NCI-H2029 (cell line): ENCODE data around the gene FBXL5.

Experiments used
- DNase-seq: peaks from one replicate; lab custom pipeline; 2025; lab: John Stamatoyannopoulos, UW

Gene FBXL5

DNA sequence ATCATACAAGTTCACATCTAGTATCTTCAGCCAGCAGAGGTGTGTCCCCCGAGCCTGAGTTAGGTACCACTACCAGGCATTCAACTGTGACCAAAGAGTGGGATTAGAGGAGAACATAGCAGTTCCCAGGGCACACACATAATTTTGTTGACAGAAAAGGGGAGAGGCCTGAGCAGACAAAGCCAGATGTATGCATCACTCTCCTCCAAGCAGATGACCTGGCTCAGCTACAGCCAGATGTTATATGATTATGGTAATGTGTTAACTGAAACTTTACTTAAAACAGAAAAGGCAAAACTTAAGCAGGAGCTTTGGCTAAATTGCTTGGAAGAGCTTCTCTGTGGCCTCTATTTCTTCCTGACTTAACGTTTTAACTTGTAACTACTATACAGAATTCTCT is 96.6 kb downstream of the FBXL5 start:
- DNase-seq = no peak

DNA sequence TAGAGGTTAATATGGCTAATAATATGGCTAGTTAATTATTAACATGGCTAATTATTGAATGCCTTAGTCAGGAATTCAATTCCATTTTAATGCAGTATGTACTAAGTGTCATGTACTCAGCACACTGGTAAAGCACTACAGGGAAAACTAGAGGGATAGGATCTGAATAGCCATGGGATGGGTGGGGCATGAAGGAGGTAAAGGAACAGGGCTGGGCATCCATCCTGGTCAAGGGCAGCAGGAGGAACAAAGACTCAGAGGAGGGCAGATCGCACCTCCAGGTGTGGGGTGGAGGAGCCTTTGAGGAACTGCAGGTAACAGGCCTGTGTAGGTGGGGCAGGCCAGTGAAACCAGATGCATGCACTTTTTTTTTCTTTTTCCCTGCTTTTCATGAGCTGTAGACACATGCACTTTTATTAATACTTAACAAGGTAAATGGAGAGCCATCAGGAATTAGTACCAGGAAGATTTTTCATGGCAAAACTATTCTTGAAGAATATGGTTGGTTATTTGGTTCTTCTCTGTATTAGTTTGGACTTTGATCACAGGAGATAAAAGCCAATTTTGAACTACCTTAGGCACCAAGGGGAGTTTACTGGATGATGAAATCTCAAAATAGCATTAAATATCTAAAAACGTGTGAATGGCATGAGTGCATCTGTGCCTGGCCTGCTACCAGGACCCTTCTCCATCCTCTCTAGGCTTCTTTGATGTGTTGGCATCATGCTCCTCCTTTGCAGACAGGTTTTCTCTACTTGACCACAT is 97.2 kb downstream of the FBXL5 start:
- no peak for DNase-seq

DNA sequence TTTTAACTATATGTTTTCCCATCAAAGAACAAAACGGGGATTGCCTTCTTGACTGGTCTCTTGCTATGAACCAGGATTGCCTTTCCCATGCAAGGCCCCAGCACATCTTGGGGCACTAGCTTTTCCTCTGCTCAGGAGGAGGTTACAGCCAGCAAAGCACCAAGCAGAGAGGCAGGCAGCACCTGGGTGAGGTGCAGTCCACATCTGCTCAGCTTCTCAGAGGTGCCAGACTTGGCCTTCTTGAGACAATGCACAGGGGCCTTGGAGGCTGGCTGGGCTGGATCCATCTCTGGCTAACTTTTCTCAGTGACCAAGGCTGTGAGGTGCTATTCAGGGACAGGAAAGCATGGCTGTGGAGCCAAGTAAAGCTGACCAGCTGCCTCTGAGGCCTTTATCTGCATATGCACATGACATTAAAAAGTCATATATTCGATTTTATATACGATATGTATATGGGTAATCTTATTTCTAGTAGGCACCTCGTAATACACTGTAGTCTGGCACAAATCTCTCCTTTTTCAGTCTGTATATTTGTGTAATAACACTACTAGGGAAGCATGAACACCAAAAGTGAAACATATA is 98.6 kb downstream of the FBXL5 start:
- no peak for DNase-seq
